ENCODE data around the gene ABCF2.

Gene ABCF2

DNA sequence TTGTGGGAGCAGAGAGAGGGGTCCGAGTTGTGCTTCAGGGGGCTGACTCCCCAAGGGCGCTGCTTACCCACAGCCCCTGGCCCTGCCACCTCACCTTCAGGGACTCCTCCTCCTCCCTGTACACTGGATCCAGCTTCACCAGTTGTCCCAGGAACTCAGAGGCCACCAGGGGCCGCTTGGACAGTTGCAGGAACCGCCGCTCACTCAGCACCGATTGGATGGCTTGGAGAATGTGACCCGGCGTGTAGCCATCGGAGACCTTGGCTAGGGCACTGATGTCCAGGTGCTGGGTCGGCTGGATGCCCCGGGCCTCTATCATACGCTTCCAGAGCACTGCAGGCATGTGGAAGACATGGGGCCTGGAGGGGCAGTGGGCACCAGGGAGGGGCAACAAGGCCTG, 35.5 kb downstream of the ABCF2 start:
- no peak overlapping the region for H3K4me3 ChIP-seq (ENCODE audit: low read depth, low read length)
- TF ChIP-seq, protein P1, sequence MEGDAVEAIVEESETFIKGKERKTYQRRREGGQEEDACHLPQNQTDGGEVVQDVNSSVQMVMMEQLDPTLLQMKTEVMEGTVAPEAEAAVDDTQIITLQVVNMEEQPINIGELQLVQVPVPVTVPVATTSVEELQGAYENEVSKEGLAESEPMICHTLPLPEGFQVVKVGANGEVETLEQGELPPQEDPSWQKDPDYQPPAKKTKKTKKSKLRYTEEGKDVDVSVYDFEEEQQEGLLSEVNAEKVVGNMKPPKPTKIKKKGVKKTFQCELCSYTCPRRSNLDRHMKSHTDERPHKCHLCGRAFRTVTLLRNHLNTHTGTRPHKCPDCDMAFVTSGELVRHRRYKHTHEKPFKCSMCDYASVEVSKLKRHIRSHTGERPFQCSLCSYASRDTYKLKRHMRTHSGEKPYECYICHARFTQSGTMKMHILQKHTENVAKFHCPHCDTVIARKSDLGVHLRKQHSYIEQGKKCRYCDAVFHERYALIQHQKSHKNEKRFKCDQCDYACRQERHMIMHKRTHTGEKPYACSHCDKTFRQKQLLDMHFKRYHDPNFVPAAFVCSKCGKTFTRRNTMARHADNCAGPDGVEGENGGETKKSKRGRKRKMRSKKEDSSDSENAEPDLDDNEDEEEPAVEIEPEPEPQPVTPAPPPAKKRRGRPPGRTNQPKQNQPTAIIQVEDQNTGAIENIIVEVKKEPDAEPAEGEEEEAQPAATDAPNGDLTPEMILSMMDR (IDR thresholded peaks at IDR 0.05; ENCODE audit: borderline replicate concordance, insufficient read depth, low read depth, low read length): no peak

DNA sequence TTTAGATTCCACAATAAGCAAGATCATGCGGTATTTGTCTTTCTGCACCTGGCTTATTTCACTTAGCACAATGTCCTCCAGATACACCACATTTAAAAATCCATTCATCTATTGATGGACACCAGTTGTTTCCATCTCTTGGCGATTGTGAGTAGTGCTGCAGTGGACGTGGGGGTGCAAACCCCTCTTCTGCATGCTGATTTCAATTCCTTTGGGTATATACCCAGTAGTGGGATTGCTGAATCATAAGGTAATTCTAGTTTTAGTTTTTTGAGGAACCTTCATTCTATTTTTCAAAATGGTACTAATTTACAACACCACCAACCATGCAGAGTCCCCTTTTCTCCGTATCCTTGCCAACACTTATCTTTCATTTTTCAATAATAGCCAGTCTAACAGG, 38.0 kb downstream of the ABCF2 start:
- TF ChIP-seq, protein P1 (IDR thresholded peaks at IDR 0.05; ENCODE audit: borderline replicate concordance, insufficient read depth, low read depth, low read length): no peak
- H3K4me3 ChIP-seq (ENCODE audit: low read depth, low read length): no peak overlapping the region

DNA sequence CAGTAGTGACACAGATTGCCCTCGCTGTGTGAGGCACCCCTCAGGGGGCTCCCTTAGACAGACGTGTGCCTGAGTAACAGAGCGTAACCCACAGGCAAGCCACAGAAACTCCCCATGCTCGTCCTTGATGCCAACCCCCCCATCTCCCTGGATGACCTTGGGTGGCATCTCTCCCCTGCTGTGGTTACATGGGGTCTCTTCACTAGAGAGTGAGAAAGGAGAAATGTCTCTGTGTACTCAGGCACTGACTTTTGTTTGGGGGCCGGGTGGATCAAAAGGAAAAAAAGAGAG, 38.8 kb downstream of the ABCF2 start:
- no peak overlapping the region for H3K4me3 ChIP-seq (ENCODE audit: low read depth, low read length)
- TF ChIP-seq, protein P1 (IDR thresholded peaks at IDR 0.05; ENCODE audit: borderline replicate concordance, insufficient read depth, low read depth, low read length): no peak

DNA sequence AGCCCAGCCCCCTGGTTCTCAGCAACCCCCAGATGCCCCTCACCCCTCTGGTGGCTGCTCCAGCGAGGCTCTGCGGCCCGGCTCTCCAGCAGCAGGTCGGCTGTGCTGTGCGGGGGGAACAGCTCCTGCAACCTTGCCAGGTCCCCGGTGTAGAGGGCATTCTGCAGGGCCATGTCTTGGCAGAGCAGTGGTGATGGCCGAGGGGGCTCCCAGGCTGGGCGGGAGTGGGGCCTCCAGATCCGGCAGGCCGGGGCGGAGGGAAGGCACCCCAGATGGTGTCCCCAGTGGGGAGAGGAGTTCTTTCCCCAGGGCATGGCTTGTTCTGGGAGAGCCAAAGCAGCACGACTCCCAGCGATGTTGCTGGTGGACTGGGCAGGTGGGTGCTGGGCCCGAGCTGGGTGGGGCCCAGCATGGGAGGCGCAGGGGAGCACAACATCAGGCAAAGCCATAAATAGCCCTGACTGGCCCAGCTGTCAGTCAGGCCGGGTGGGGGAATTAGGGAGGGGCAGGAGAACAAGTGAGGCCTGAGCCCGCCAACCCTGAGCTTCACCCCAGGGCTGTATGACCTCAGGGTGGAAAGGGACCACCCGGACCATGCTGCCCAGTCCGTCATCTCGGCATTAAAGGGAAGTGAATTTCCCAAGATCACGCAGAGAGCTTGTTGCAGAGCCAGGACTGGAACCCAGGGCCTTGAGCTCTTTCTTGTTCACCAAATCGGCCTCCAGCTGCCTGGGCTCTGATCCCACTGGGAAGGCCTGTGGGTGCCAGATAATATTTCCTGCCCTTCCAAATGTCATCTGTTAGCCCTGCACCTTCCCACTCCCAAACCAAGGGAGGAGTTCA, 39.4 kb downstream of the ABCF2 start:
- TF ChIP-seq, protein P1 (IDR thresholded peaks at IDR 0.05; ENCODE audit: borderline replicate concordance, insufficient read depth, low read depth, low read length): no peak
- H3K4me3 ChIP-seq (ENCODE audit: low read depth, low read length): no peak overlapping the region

DNA sequence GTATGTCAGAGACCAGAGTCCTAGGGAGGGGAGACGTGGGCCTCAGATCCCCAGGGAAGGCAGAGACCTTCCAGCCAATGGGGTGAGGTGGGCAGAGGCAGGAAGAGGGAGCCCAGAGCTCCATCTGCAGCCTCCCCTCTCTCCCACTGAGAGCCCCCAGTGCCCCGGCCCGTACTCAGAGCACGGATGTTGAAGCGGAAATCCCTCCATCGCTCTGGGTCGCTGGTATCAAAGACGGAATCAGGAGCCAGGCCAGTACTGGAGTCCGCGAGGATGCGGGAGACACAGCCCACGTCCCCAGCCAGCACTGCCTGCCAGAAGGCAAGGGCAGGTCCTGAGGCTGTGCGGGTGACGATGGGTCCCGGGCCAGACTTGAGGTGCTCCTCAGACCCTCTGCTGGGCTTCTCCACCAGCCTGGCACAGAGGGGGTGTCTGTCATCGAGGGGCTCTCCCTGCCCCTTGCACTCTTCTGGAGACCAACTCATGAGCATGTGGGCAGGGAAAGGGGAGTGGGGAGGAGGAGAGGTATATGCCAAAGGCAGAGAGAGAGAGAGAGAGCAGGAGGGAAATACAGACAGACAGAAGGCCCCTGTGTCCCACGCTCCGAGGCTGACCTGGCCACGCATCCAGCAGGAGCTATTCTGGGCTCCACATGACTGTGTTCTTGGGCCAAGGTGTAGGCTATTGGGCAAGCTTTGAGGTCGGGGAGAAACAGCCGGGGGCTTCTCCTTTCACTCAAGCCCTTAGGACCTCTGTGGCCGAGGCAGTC, 40.2 kb downstream of the ABCF2 start, which contains the start of gene ASB10:
Gene ASB10, minus strand, starts transcription at position 611 of the 769 bp plus-strand sequence. Its CDS starts 120 bp downstream, at position 491.
- TF ChIP-seq, protein P1 (IDR thresholded peaks at IDR 0.05; ENCODE audit: borderline replicate concordance, insufficient read depth, low read depth, low read length): no peak
- H3K4me3 ChIP-seq (ENCODE audit: low read depth, low read length): no peak within 1 kb of the TSS

DNA sequence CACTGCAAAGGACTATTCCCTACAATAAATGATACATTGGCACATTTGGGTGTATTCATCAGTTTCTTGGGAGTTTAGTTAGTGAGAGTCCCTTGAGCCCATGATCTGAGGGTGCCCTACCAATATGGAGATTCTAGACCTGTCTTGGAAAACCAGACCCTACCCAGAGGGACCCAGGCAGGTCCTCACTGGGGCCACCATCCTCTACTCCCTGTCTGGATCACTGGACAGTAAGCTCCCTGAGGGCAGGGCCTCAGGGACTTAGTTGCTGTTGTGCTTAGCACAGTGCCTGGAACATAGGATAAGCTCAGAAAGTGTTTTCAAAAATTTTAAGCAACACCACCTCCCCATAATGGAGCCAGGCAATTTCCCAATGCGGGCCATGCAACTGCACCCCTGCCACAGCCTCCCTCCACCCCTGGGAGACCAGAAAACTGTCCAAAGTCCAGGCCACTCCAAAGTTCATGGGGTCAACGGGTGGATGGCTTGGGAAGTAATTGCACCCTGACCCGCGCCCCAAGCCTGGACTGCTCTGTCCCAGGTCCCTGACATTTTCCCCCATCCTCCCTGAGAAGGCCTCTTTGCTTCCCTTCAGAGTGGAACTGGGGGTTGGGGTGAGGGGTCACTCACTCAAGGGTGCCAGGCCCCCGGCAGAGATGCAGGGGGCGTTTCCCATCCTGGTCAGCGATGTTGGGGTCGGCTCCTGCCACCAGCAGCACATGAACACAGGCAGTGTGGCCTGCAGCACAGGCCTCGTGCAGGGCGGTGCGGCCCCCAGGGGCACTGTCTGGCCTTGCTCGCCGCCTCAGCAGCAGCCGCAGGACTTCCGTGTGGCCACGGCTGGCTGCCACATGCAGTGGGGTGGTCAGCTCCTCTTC, 41.0 kb downstream of the ABCF2 start:
- H3K4me3 ChIP-seq (ENCODE audit: low read depth, low read length): no peak overlapping the region
- TF ChIP-seq, protein P1 (IDR thresholded peaks at IDR 0.05; ENCODE audit: borderline replicate concordance, insufficient read depth, low read depth, low read length): no peak
